ENCODE results near the gene CKAP2L.

DNA sequence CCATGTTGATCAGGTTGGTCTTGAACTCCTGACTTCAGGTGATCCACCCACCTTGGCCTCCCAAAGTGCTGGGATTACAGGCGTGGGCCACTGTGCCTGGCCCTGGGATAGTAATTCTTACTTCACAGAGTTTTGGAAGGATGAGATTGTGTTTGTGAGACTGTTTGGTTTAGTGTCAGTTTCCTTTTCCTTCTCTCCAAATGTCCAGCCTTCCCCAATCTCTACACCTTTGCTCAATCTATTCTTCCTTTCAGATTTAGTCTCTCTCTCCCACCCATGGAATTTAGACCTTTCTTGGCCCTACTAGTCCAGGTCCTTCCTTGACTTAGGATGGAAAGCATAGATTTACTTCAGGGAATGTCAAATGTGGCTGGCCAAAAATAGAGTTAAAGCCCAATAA is 32.1 kb upstream of the CKAP2L start:
- TF ChIP-seq, protein P1, sequence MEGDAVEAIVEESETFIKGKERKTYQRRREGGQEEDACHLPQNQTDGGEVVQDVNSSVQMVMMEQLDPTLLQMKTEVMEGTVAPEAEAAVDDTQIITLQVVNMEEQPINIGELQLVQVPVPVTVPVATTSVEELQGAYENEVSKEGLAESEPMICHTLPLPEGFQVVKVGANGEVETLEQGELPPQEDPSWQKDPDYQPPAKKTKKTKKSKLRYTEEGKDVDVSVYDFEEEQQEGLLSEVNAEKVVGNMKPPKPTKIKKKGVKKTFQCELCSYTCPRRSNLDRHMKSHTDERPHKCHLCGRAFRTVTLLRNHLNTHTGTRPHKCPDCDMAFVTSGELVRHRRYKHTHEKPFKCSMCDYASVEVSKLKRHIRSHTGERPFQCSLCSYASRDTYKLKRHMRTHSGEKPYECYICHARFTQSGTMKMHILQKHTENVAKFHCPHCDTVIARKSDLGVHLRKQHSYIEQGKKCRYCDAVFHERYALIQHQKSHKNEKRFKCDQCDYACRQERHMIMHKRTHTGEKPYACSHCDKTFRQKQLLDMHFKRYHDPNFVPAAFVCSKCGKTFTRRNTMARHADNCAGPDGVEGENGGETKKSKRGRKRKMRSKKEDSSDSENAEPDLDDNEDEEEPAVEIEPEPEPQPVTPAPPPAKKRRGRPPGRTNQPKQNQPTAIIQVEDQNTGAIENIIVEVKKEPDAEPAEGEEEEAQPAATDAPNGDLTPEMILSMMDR (conservative IDR thresholded peaks at IDR 0.05; ENCODE audit: low read depth, low read length), result no peak
- TF ChIP-seq EZH2phosphoT487 (IDR thresholded peaks at IDR 0.05; ENCODE audit: borderline replicate concordance, low read length), result no peak

All from PC-3 (cell line).